C1 segment of cervical spinal cord (tissue), 14 donors: ENCODE data around the gene JAKMIP3.

ENCODE experiments used
- DNase-seq, 14 donors: peaks; one replicate each; lab custom pipeline; 2025; lab: John Stamatoyannopoulos, UW

The JAKMIP3 gene

DNA sequence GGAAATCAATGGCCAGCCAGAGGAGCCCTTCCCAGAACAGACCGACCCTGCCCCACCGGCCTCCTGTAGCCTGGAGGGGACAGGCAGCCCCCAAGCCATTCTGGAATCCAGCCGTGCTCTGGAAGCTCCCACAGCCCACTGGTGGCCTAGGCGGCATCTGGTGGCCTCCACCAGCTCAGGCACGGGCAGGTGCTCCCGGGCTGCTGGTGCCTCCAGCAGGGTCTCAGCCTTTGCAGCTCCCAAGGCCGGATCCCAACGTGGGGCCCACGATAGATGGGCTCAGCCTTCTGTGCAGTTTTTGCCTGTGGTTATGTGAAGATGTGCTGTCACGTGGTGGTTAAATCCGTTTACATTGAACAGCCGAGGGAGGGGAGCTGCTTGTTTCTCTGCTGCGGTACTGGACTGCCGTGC, 44.4 kb downstream of the JAKMIP3 start:
- DNase-seq = no peak

DNA sequence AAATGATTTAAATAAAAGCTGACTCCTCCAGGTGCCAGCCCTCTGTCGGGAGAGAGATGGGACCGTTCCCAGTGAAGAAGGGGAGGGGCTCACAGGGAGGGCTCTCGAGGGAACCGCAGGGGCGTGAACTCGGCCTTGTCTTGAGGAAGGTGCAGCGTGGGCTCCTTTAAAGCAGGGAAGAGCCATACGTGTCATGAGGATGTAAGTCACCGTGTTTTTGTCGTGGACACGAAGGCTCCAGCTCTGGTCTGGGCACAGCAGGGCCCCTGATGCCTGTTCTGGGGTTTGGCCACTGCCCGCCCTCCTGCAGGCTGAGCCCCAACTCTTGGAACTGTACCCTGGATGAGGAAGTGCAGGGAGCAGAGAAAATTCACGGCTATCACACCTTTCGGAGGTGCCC, 45.0 kb downstream of the JAKMIP3 start:
- no peak for DNase-seq

DNA sequence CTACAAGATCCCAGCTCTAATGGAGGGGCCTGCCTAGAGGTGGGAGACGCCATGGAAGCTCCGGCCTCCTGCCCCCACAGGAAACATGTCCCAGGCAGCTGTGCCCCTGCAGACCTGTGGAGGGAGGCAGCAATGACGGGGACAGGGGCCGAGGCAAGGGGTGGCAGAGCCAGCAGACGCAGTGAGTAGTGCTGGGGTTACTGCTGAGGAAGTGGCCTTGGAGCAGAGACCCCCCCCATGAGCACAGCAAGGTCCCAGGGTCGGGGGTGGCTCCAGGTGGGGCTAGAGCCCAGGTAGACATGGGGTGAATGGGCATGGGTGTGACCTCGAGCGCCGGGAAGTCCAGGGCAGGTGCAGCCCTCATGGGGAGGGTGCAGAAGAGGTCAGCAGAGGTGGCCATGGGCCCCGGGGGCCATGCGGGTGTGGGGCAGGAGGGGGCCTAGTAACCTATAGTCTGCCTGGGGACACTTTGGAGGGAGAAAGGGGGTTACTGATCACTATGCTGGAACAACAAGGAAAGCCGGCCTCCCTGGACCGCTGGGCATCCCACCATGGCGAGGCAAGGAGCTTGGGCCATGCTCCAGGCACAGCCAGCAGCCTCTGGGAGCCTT, 45.5 kb downstream of the JAKMIP3 start:
- DNase-seq = no peak

DNA sequence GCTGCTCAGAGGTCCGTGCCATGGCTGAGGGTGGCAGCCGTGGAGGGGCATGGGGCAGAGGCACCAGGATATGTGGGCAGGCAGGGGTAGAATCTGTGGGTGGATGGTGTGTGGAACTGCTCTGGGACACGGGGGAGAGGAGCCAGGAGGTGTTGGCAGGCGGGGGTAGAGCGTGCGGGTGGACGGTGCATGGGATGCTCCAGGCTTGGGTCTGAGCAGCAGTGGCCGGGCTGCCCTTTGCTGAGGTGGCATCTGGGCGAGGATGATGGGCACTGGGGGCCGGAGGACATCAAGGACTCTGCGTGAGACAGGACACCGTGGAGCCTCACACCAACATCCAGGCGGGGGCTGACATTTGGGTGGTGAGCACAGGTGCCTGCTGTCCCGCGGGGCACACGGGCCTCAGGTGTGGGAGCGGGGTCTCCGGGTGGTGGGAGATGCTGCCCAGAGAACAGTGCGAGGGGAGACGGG, 46.2 kb downstream of the JAKMIP3 start:
- DNase-seq = no peak

GRCh38 chr10:132112611-132113010, 46.9 kb downstream of the JAKMIP3 start:
- peak in 1 of 14 donors; percentile 24 for DNase-seq

DNA sequence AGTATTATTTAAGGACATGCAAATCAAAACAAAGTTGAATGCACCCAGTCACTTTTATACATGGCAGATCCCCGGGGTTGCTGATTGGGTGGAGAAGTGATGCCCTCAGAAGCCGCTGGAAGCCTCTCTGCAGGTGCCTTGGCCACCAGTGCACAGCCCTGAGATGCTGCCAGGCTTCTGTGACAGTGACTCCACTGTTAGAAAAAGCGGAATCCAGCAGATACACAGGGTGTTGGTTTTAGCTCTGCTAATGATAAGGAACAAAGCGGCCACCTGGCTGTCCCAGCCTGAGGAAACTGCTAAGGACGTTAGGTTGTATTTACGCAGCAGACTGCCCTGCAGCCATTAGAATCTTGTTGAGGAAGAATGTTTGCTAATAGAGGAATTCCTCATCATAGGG, 47.5 kb downstream of the JAKMIP3 start:
- DNase-seq = peak in 8 of 14 donors; percentile 11 to 66 (median 23)

GRCh38 chr10:132113766-132114365, 48.1 kb downstream of the JAKMIP3 start:
- DNase-seq = peak in 6 of 14 donors; percentile 19 to 52 (median 28)

DNA sequence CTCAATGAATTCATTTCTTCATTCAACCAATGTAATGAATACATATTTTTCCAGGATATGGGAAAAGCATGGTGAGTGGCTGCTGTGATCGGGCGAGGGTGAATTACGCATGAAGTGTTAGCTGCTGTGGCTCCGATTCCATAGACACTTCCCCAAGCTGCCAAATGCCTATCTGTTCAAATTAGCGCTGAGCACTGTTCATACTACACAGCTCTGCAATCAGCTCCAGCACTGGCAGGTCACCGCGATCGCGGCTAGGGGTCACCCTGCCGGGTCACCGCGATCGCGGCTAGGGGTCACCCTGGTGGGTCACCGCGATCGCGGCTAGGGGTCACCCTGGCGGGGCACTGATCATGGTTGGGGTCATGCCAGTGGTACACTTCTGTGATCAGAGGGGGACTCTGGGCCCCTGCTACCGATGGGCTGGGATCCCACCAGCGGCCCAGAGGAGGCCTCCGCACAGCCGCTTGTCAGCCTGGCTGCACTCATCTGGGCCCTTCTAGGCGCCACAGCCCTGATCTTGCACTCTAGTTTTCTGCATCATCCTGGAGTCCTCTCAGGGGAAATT, 49.3 kb downstream of the JAKMIP3 start:
- no peak for DNase-seq
